Measurements from ENCODE around the gene PRSS57.

GRCh38 chr19:715347-715746, 20.1 kb upstream of the PRSS57 start:
- TF ChIP-seq, protein P1, sequence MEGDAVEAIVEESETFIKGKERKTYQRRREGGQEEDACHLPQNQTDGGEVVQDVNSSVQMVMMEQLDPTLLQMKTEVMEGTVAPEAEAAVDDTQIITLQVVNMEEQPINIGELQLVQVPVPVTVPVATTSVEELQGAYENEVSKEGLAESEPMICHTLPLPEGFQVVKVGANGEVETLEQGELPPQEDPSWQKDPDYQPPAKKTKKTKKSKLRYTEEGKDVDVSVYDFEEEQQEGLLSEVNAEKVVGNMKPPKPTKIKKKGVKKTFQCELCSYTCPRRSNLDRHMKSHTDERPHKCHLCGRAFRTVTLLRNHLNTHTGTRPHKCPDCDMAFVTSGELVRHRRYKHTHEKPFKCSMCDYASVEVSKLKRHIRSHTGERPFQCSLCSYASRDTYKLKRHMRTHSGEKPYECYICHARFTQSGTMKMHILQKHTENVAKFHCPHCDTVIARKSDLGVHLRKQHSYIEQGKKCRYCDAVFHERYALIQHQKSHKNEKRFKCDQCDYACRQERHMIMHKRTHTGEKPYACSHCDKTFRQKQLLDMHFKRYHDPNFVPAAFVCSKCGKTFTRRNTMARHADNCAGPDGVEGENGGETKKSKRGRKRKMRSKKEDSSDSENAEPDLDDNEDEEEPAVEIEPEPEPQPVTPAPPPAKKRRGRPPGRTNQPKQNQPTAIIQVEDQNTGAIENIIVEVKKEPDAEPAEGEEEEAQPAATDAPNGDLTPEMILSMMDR (optimal IDR thresholded peaks at IDR 0.05 in 1 of 3, IDR thresholded peaks at IDR 0.05 in 1 of 3, conservative IDR thresholded peaks at IDR 0.05 in 1 of 3; ENCODE audit: extremely low read depth in 1 of 3, insufficient read depth in 2 of 3, low read length in 3 of 3): no peak
- TF ChIP-seq EZH2 (IDR thresholded peaks at IDR 0.05; ENCODE audit: low read length): no peak

All from keratinocyte (primary cell).